Stimulated activated effector memory CD8-positive, alpha-beta T cell treated with anti-CD3 and anti-CD28 coated beads, Interleukin-12 subunit alpha, Interleukin-12 subunit beta, amount 100 ng/mL, for 72 hours (primary cell): ENCODE measurements around the gene CLASRP.
"Not testable (repeated sequence)": the region's sequence is repeated elsewhere in the genome, so short reads cannot be mapped to it uniquely, and the experiment has no call there.

Experiments used
- ATAC-seq: fragments of 150-1000 bp; cut with Tn5 transposase; 2 replicates; pipeline ENCODE4 v1.10.0; 2021
- DNase-seq, 2 donors: peaks; one replicate each; pipeline ENCODE4 v3.0.0; 2021 to 2022; ENCODE audit warnings: low spot score in 2 of 2
- H3K27ac Mint-ChIP-seq: one replicate; pipeline ENCODE4 v1.8.0; 2022; ENCODE audit warnings: mild to moderate bottlenecking, mixed read lengths
- H3K36me3 Mint-ChIP-seq: one replicate; pipeline ENCODE4 v1.8.0; 2022; ENCODE audit warnings: mild to moderate bottlenecking, mixed read lengths
- H3K4me1 Mint-ChIP-seq: one replicate; pipeline ENCODE4 v1.8.0; 2022; ENCODE audit warnings: mixed read lengths
- H3K4me3 Mint-ChIP-seq: one replicate; pipeline ENCODE4 v1.8.0; 2022; ENCODE audit warnings: mild to moderate bottlenecking, mixed read lengths
- H3K9me3 Mint-ChIP-seq: one replicate; pipeline ENCODE4 v1.8.0; 2022; ENCODE audit warnings: mixed read lengths

Gene CLASRP

DNA sequence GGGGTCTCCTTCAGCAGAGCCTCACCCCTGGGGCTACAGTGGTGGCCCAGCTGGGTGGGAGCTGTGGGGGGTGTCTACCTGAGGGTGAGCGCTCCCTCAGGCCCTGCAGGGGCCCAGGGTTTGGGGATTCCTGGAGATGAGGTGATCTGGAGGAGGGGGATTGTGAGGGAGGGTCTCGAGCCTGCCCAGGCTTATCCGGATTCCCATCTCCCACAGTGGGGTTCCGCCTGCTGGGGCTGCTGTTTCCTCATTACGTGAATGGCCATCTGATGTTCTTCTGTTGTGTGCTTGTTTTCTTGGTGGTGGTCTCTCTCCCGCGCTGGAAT, 58.6 kb downstream of the CLASRP start:
- Mint-ChIP-seq H3K27ac (peak overlapping the region; percentile 78), H3K4me3 (no peak overlapping the region), H3K4me1 (peaks cover 86% of the 10 kb centered on the region), H3K9me3 (no peaks in the 10 kb centered on the region), H3K36me3 (peaks cover 34% of the 10 kb centered on the region)
- DNase-seq: no peak
- ATAC-seq: no peak

DNA sequence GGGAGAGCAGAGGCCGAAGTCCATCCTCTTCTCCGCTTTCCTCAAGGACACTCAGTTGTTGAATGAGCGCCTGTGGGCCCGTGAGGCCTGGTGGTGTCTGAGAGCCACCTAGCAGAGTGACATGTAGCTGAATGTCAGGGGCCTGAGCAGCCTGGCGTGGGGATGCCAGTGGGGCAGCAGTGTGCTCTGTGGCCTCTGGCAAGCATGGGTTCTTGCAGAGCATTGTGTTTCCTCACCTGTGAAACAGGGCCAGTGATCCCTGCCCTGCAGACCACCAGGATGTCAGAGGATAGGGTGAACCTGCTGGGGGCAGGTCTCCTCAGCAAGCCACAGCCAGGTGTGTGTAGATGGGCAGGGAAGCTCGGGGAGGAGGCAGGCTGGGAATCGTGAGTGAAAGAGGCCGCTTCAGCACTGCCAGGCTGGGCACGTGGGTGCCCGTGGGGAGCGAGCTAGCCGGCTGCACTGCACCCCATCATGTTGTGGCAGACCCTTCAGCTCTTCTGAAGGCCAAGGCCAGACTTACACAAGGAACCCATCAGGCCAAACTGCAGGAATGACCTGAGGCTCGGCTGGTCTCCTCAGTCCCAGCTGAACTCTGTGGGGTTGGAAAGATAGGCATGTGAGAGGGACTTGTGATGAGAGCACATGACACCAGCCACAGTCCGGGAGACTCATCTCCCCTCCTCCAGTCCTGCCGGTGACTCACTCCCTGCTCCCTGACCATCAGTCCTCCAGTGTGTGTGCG, 59.1 kb downstream of the CLASRP start:
- Mint-ChIP-seq H3K4me1 (peaks cover 86% of the 10 kb centered on the region), H3K27ac (peak overlapping the region; percentile 78), H3K4me3 (no peak overlapping the region), H3K9me3 (no peaks in the 10 kb centered on the region), H3K36me3 (peaks cover 29% of the 10 kb centered on the region)
- no peak for ATAC-seq
- no peak for DNase-seq

DNA sequence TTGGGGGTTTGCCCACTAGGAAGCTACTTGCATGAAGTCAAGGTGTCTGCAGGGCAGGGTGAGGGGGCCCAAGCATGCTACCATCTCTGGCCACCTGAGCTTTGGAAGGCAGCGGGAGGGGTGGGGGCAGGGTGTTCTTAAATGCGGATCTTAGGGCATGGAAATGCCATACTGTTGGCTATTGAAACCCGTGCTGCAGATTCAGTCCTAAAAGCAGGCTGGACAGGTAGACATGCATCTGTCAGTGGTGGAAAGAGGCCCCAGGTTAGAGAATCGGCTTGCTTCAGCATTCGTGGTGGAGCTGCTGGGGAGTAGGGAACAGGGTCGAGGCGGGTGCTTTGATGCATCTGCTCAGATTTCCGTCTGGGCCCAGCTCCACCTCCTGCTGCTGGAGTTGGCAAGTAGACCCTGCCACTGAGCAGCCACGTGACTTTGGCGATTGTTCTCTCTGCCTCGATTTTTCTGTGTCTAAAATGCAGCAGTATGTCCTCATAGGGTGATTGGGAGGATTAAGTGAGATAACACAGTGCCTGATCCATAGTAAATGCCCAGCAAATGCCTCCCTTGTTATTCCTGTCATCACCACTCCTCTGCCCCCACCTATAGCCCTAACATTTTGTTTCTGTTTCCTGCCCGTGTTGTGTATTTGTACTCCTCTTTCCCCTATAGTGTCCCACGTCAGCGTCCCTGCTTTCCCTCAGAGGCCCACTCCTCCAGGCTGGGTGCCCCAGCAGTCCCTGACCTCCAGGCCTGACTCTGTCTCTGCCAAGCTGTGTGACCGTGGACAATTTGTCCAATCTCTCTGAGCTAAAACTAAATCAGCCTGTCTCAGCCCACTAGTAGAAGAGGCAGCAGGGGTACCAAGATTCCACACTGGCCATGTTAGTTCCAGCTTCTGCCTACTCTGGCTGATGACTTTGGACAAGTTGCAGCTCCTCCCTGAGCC, 59.9 kb downstream of the CLASRP start:
- Mint-ChIP-seq H3K36me3 (peaks cover 24% of the 10 kb centered on the region), H3K4me3 (no peak overlapping the region), H3K27ac (peak overlapping the region; percentile 79), H3K4me1 (peaks cover 88% of the 10 kb centered on the region), H3K9me3 (no peaks in the 10 kb centered on the region)
- DNase-seq (no peak), ATAC-seq (no peak)

DNA sequence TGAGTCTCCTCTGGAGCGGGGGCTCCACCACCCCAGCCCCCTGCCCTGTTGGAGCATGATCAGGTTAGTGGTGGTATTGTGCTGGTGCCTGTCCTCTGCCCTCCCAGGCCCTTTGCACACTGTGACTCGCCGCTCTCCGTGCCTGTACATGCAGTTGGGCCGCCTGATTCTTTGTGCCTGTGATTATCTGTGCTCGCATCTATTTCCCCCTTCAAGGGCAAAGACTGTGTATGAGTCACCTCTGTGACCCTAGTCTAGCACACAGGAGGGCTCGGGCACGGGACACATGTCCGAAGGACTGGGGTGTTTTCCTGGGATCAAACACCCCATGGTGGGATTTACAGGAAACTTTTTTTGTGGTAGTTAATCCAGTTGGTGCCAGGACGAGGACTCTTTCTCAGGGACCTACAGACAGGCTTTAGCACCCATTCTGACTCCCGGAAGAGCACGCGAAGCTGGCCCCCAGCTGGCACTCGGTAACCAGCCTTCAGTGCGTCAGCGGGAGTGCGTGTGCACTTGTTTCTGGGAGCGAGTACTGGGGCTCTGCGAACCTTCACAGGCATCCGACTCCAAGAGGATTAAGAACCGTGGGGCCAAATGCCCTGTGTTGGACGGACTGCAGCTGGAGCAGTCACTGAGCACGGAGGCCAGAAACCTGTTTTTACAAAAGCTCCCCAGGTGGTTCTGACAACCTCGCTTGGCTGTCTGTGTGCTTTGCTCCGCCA, 60.8 kb downstream of the CLASRP start:
- Mint-ChIP-seq H3K9me3 (no peaks in the 10 kb centered on the region), H3K4me1 (peaks cover 88% of the 10 kb centered on the region), H3K36me3 (peaks cover 16% of the 10 kb centered on the region), H3K27ac (peak overlapping the region; percentile 79), H3K4me3 (no peak overlapping the region)
- DNase-seq: no peak
- ATAC-seq: no peak

DNA sequence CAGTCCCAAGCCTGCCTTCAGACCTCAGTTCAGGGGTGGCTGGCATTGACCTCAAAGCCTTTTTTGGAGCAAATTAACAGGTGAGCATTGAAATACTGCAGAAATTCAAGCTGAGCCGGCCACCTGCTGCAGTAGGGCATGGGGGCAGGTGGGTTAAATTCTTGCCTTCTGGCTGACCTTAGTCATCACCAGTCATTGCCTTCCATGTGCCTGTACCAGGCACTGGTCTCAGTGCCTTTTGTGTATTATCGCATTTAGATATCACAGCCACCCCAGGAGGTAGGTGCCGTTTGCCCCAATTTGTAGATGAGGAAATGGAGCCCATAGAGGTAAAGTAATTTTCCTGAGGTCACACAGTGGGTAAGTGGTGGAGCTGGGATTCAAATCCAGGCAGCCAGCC, 61.4 kb downstream of the CLASRP start:
- Mint-ChIP-seq H3K4me3 (no peak overlapping the region), H3K4me1 (peaks cover 89% of the 10 kb centered on the region), H3K9me3 (no peaks in the 10 kb centered on the region), H3K36me3 (peaks cover 10% of the 10 kb centered on the region), H3K27ac (peak overlapping the region; percentile 46)
- no peak for DNase-seq
- ATAC-seq: no peak

DNA sequence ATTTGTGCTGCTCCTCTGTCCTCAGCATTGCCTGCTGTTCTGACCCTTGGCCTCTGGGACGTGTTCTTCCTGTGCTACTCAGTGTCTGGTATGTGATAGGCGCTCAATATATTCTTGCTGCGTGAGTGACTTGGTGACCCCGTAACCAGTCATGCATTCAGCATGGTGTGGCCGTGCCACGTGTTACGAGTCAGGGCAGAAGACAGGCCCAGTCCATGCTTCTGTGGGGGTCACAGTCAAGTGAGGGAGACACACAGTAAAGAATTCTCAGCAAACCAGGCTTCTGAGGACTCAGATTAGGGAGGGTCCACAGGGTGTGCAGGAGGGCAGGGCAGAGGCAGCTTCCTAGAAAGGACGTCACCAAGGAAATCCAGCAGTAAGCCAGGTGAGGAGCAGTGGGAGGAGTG, 62.0 kb downstream of the CLASRP start:
- DNase-seq: no peak
- Mint-ChIP-seq H3K36me3 (peaks cover 10% of the 10 kb centered on the region), H3K4me3 (no peak overlapping the region), H3K27ac (peak overlapping the region; percentile 46), H3K9me3 (no peaks in the 10 kb centered on the region), H3K4me1 (peaks cover 91% of the 10 kb centered on the region)
- no peak for ATAC-seq

DNA sequence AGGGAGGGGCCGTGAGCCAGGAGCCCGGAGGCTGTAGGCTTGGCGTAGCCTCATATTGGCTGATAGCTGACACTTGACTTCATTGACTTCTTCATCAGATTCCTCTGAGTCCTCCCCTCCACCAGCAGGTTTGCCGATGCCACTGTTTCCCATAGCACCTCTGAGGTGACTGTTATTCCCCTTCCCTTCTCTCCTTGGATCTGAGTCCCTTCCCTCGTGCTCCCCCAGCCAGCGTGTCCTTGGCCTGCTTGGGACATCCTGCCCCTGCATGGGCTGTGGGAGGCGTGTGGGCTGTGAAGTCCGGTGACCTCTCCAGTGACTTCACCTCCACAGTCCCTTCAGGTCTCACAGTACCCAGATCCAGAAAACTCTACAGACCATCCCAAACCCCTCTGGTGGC, 63.0 kb downstream of the CLASRP start:
- H3K27ac Mint-ChIP-seq: peak overlapping the region; percentile 46

DNA sequence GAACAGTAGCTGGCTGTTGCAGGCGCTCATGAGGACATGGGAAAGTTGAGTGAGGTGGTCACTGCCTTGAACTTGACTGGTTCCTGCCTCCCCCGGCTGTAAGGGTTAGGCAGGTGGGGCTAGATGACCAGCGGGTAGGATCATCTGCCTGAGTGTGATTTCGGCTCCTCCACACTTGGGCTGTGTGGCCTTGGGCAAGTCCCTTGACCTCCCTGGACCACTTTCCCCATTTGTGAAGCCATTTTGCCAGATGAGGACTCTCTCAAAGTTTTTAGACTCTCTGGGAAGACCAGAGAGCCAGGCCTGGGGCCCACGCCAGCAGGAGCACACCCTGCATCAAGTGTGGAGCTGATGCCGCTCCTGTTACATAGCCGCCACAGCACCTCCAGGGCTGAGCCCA, 63.6 kb downstream of the CLASRP start:
- Mint-ChIP-seq H3K27ac (no peak overlapping the region), H3K36me3 (peaks cover 5% of the 10 kb centered on the region), H3K4me3 (peak overlapping the region; percentile 58), H3K9me3 (no peaks in the 10 kb centered on the region), H3K4me1 (peaks cover 77% of the 10 kb centered on the region)
- ATAC-seq: no peak
- DNase-seq: no peak

More for the DNA sequence above, 63.0 kb downstream of the CLASRP start:
- Mint-ChIP-seq H3K4me3 (no peak overlapping the region), H3K36me3 (peaks cover 10% of the 10 kb centered on the region), H3K4me1 (peaks cover 83% of the 10 kb centered on the region), H3K9me3 (no peaks in the 10 kb centered on the region)
- DNase-seq (no peak), ATAC-seq (no peak)

DNA sequence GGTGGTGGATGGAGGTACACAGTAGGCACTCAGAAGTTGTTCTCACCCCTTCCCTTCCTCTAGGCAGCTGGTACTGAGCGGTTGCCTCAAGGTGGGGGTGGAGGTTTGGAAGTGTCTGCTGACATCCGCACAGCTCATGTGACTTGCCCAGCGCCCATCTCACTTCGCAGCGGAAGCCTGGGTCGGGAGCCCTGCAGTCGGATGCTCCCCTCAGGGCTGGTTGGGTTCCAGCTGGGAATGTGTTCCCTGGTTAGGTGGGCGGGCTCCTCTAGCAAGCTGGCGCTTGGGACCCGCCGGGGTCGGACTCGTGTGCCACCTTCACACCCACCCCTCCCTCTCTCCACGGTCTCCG, 64.3 kb downstream of the CLASRP start:
- DNase-seq: no peak
- H3K4me3 Mint-ChIP-seq: peak overlapping the region; percentile 58
- peak; percentile 79 for ATAC-seq
- no peaks in the 10 kb centered on the region for H3K9me3 Mint-ChIP-seq
- H3K27ac Mint-ChIP-seq: peak overlapping the region; percentile 93
- H3K36me3 Mint-ChIP-seq: no peaks in the 10 kb centered on the region
- H3K4me1 Mint-ChIP-seq: peaks cover 70% of the 10 kb centered on the region

DNA sequence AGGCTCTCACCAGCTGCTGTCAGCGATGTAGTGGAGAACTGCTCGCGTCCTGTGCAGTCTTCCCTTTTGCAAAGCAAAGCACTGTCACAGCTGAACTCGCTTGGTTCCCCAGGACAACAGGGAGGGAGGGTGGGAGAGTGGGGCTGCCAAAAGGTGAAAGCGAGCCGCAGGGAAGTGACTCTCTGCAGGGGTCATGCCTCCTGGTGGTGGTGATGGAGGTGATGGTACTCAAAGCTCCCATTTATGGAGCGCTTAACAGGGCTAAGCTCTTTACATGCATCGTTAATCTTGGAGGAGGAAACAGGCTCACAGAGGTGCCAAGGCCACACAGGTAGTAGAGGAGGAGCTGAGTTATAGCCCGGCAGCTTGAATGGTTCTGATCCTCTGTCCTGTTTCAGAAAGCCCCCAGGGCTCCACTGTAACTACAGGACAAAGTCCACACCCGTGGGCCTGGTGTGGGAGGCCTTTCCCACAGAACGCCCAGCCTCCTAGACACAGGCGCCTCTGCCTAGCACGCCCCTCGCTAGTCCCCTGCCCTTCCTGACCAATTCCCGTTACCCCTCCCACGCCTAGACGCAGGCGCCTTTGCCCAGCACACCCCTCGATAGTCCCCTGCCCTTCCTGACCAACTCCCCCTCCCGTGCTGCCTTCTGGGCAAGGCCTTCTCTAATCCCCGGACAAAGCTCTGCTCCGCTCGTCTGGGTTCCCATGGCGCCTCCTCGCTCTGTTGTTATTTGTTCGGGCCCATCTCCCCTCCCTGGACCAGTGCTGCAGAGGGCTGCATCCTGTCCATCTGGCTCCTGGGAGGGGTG, 64.9 kb downstream of the CLASRP start:
- H3K4me3 Mint-ChIP-seq: peak overlapping the region; percentile 58
- no peak for DNase-seq
- H3K9me3 Mint-ChIP-seq: no peaks in the 10 kb centered on the region
- peak overlapping the region; percentile 93 for H3K27ac Mint-ChIP-seq
- H3K4me1 Mint-ChIP-seq: peaks cover 67% of the 10 kb centered on the region
- no peaks in the 10 kb centered on the region for H3K36me3 Mint-ChIP-seq
- peak; percentile 37 for ATAC-seq

DNA sequence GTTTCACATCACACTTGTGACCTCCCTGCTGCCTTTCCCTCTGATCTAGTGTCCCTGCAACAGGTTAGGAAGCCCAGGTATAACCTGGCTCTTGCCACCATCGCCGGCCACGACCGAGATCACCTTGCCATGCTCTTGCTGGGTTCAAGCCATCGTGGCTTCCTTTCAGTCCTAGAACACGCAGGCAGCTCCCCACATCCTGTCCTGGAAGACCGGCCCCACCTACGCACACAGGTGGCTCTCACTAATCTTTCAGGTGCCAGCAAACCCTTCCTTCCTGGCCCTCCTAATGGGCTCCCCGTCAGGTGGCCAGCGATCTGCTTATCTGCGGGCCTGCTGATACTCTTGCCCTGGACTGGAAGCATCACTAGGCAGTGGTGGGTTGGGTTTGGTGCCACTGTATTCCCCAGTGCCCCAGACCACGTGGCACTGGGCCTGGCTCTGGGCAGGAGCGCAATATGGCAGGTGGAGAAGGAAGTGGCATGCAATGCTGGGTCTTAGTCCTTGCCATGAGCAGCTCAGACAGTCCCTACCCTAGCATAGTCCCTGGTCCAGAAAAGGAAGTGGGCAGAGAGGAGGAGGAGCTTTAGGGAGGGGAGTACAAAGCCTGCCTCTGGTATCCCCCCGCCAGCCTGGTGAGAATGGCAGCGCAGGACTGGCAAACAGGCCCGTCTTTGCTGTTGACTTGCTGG, 66.0 kb downstream of the CLASRP start:
- H3K27ac Mint-ChIP-seq: peak overlapping the region; percentile 93
- no peaks in the 10 kb centered on the region for H3K9me3 Mint-ChIP-seq
- H3K36me3 Mint-ChIP-seq: no peaks in the 10 kb centered on the region
- peak overlapping the region; percentile 58 for H3K4me3 Mint-ChIP-seq
- no peak for ATAC-seq
- DNase-seq: no peak
- peaks cover 66% of the 10 kb centered on the region for H3K4me1 Mint-ChIP-seq

DNA sequence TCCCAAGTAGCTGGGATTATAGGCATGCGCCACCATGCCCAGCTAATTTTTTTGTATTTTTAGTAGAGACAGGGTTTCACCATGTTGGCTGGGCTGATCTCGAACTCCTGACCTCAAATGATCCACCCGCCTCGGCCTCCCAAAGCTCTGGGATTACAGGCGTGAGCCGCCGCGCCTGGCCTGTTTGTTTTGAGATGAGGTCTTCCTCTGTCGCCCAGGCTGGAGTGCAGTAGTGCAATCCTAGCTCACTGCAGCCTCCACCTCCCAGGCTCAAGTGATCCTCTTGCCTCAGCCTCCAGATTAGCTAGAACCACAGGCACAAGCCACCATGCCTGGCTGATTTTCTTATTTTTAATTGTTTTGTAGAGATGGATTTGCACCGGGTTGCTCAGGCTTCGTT, 67.5 kb downstream of the CLASRP start:
- H3K36me3 Mint-ChIP-seq, H3K9me3 Mint-ChIP-seq, H3K27ac Mint-ChIP-seq, DNase-seq, ATAC-seq, H3K4me3 Mint-ChIP-seq: not testable (repeated sequence)
- peaks cover 70% of the 10 kb centered on the region for H3K4me1 Mint-ChIP-seq

DNA sequence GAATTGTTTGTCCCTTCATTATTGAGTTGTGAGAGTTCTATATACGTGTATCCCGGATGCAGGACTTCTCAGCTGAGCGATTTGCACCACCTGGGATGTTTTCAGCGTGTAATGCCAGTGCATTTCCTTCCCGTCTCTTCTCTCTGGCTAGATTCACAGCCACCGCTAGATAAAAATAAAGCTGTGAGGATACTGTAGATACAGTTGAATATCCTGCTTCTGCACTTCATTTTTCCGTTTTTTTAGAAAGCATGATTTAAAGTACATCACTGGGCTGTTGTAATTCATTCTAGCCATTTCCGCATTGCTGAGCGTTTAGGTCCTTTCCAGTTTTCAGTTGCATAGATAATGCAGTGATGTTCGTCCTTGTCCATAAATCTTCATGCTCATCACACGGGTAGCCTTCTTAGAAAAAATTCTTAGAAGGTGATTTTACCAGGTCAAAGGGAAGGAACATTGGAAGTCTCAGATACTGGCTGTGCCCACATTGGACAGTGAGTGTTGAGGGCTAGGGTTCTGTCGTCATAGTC, 68.8 kb downstream of the CLASRP start:
- H3K27ac Mint-ChIP-seq: no peak overlapping the region
- no peaks in the 10 kb centered on the region for H3K36me3 Mint-ChIP-seq
- DNase-seq (no peak), ATAC-seq (no peak)
- H3K9me3 Mint-ChIP-seq: no peaks in the 10 kb centered on the region
- no peak overlapping the region for H3K4me3 Mint-ChIP-seq
- H3K4me1 Mint-ChIP-seq: peaks cover 63% of the 10 kb centered on the region

DNA sequence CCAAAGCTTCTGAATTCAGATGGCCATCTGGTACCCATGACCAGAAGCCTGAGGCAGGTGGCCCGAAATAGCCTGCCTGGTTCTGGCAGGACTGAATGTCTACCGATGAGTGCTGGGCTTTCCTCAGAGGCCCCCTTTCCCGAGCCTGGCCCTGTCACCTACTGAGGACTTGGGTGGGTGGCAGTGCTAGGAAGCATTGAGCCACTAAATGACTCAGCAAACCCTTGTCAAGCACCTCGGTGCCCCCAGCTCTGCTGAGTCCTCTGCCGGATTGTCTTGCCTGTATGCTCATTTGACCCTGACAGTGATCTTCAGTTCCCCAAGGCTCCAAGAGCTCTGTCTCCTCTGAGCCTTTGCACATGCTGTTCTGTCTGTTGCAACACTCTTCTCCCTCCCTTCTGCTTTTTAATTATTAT, 72.0 kb downstream of the CLASRP start:
- no peaks in the 10 kb centered on the region for H3K9me3 Mint-ChIP-seq
- peak overlapping the region; percentile 52 for H3K27ac Mint-ChIP-seq
- H3K4me1 Mint-ChIP-seq: peaks cover 39% of the 10 kb centered on the region
- peak; percentile 97 for ATAC-seq
- H3K36me3 Mint-ChIP-seq: no peaks in the 10 kb centered on the region
- no peak for DNase-seq
- H3K4me3 Mint-ChIP-seq: no peak overlapping the region
